Inferior parietal cortex (tissue), 1 donor: Measurements from ENCODE around the gene FUT3.
"Not testable (repeated sequence)": the region's sequence is repeated elsewhere in the genome, so short reads cannot be mapped to it uniquely, and the experiment has no call there.

Experiments used
- DNase-seq: peaks from one replicate; pipeline ENCODE4 v3.0.0-alpha.2; 2016; ENCODE audit errors: extremely low spot score

Gene FUT3

GRCh38 chr19:5882421-5882968, 31.2 kb upstream of the FUT3 start:
- no peak for DNase-seq

GRCh38 chr19:5881543-5882299, 30.5 kb upstream of the FUT3 start:
- no peak for DNase-seq

- DNase-seq, result no peak
Observed at GRCh38 chr19:5880604-5881078, 29.4 kb upstream of the FUT3 start.

GRCh38 chr19:5880196-5880595, 28.9 kb upstream of the FUT3 start:
- DNase-seq, result no peak

GRCh38 chr19:5877882-5878281, 26.6 kb upstream of the FUT3 start:
- no peak for DNase-seq

- no peak for DNase-seq
Observed at GRCh38 chr19:5877427-5877826, 26.2 kb upstream of the FUT3 start.

- not testable (repeated sequence) for DNase-seq
Observed at GRCh38 chr19:5874496-5874895, 23.2 kb upstream of the FUT3 start.

GRCh38 chr19:5873617-5874199, 22.5 kb upstream of the FUT3 start:
- no peak for DNase-seq

GRCh38 chr19:5870986-5871394, 19.7 kb upstream of the FUT3 start:
- no peak for DNase-seq

GRCh38 chr19:5867201-5868136, 16.2 kb upstream of the FUT3 start:
- no peak for DNase-seq

GRCh38 chr19:5865772-5866171, 14.5 kb upstream of the FUT3 start:
- DNase-seq, result no peak

GRCh38 chr19:5864725-5865486, 13.7 kb upstream of the FUT3 start:
- no peak for DNase-seq

- no peak for DNase-seq
Observed at GRCh38 chr19:5864013-5864720, 12.9 kb upstream of the FUT3 start.

GRCh38 chr19:5863030-5863665, 11.9 kb upstream of the FUT3 start:
- no peak for DNase-seq

- DNase-seq, result no peak
Observed at GRCh38 chr19:5857203-5858081, 6.2 kb upstream of the FUT3 start.

- DNase-seq, result not testable (repeated sequence)
Observed at GRCh38 chr19:5855151-5855550, 3.9 kb upstream of the FUT3 start.

- DNase-seq, result not testable (repeated sequence)
Observed at GRCh38 chr19:5854121-5854520, 2.9 kb upstream of the FUT3 start.

GRCh38 chr19:5850743-5851293, 431 bp downstream of the FUT3 start:
- DNase-seq, result no peak

- no peak for DNase-seq
Observed at GRCh38 chr19:5850189-5850588, 1.1 kb downstream of the FUT3 start.
